GM12878 (cell line): ENCODE data around the gene WWOX. TPM values are rescaled to one million over a fixed set of nuclear protein-coding genes. Genes with fewer than 3 reads are reported as not detected.
"Not testable (repeated sequence)": the region's sequence is repeated elsewhere in the genome, so short reads cannot be mapped to it uniquely, and the experiment has no call there.

ENCODE experiments used
- ATAC-seq: fragments of 200-7000 bp; cut with Tn5 transposase; 3 replicates; pipeline ENCODE4 v1.9.1; 2020; ENCODE audit warnings: mild to moderate bottlenecking, moderate library complexity
- BruUV-seq: library from RNA; stranded (reverse); fragments of 400-500 nt; replicated peaks from 2 replicates; lab custom pipeline; 2021; lab: Mats Ljungman, UMichigan
- CTCF ChIA-PET: fragments of 300-600 bp; sonication (Branson Sonifier 250); formaldehyde crosslinking; extraction: SDS; loops from one replicate; lab custom pipeline; 2021; ENCODE audit warnings: inconsistent platforms; lab: Yijun Ruan, JAX
- POLR2A ChIA-PET: fragments of 350-600 bp; formaldehyde crosslinking; extraction: SDS; loops from one replicate; lab custom pipeline; 2021; ENCODE audit warnings: inconsistent platforms; lab: Charles Lee
- RAD21 ChIA-PET: fragments of 300-600 bp; sonication (Branson Sonifier 250); formaldehyde crosslinking; loops from one replicate; lab custom pipeline; 2023; ENCODE audit warnings: antibody characterized with exemption; ENCODE audit not compliant: unreplicated experiment; lab: Charles Lee
- SMC1A ChIA-PET: fragments of 300-600 bp; sonication (Branson Sonifier 250); formaldehyde crosslinking; loops from one replicate; lab custom pipeline; 2023; ENCODE audit not compliant: unreplicated experiment, uncharacterized antibody; lab: Charles Lee
- DNase-seq: peaks from one replicate; pipeline ENCODE4 v3.0.0-alpha.2; 2011; ENCODE audit warnings: low read depth, low spot score
- FAIRE-seq: peaks from 3 replicates; lab custom pipeline; 2011; peaks lifted over from hg19 to GRCh38; lab: Jason Lieb, UNC
- H2AFZ ChIP-seq: 2 replicates; pipeline ENCODE4 v1.6.0; 2011; ENCODE audit warnings: low read depth, low read length, control low read depth; ENCODE audit not compliant: control insufficient read depth
- H3K27ac ChIP-seq: 2 replicates; pipeline ENCODE4 v1.5.1; 2011; ENCODE audit warnings: control low read depth; ENCODE audit not compliant: control insufficient read depth, insufficient read depth
- H3K27me3 ChIP-seq, 2 experiments: replicated peaks in 1 of 2; 2 replicates each; pipeline versions ENCODE4 v1.6.0 to v1.6.1; 2011; ENCODE audit warnings: low read length in 1 of 2; ENCODE audit not compliant: control insufficient read depth in 2 of 2, insufficient read depth in 2 of 2
- H3K36me3 ChIP-seq, 2 experiments: 2 replicates each; pipeline ENCODE4 v1.5.1; 2011; ENCODE audit warnings: low read length in 1 of 2; ENCODE audit not compliant: control insufficient read depth in 2 of 2, insufficient read depth in 2 of 2
- H3K4me1 ChIP-seq: 2 replicates; pipeline ENCODE4 v1.6.1; 2011; ENCODE audit warnings: mild to moderate bottlenecking, low read length, moderate library complexity, mixed read lengths; ENCODE audit not compliant: control insufficient read depth, insufficient read depth
- H3K4me2 ChIP-seq: 2 replicates; pipeline ENCODE4 v1.6.0; 2011; ENCODE audit warnings: control low read depth; ENCODE audit not compliant: control insufficient read depth, insufficient read depth
- H3K4me3 ChIP-seq: fragments of 200-600 bp; sonication (generic); 2 replicates; pipeline ENCODE4 v1.5.1; 2016
- H3K79me2 ChIP-seq: 2 replicates; pipeline ENCODE4 v1.6.0; 2011; ENCODE audit warnings: low read length; ENCODE audit not compliant: control insufficient read depth, insufficient read depth
- H3K9ac ChIP-seq: 2 replicates; pipeline ENCODE4 v1.8.0; 2011; ENCODE audit warnings: low read length, control low read depth, mixed read lengths; ENCODE audit not compliant: control insufficient read depth, insufficient read depth
- H3K9me3 ChIP-seq: replicated peaks from 3 replicates; pipeline ENCODE4 v1.5.1; 2011; ENCODE audit warnings: mild to moderate bottlenecking, low read length; ENCODE audit not compliant: control insufficient read depth, insufficient read depth
- H4K20me1 ChIP-seq: 2 replicates; pipeline ENCODE4 v1.6.0; 2011; ENCODE audit not compliant: control insufficient read depth, insufficient read depth
- ATF2 ChIP-seq: IDR thresholded peaks from 2 replicates; pipeline ENCODE4 v1.6.1; 2012; ENCODE audit warnings: low read length, inconsistent platforms
- NKRF ChIP-seq: fragments of 450-650 bp; conservative IDR thresholded peaks from 2 replicates; pipeline ENCODE4 v1.6.1; 2017; ENCODE audit warnings: mild to moderate bottlenecking, moderate library complexity
- POLR2A ChIP-seq: IDR thresholded peaks from 2 replicates; pipeline ENCODE4 v1.6.1; 2011; ENCODE audit warnings: low read depth, mild to moderate bottlenecking, low read length
- TBL1XR1 ChIP-seq: IDR thresholded peaks from 2 replicates; pipeline ENCODE4 v1.6.1; 2012; ENCODE audit warnings: low read depth, low read length, improper control_type of control experiment
- TCF7 ChIP-seq: IDR thresholded peaks from 2 replicates; pipeline ENCODE4 v1.6.1; 2014; ENCODE audit warnings: antibody characterized with exemption, borderline replicate concordance
- WGBS: methylation state at CpG from one replicate; pipeline ENCODE4 v1.1.6; 2016; ENCODE audit warnings: low lambda C conversion rate; ENCODE audit not compliant: insufficient replicate concordance, insufficient coverage; ENCODE audit errors: missing lambda C conversion rate; 5-methylcytosine and 5-hydroxymethylcytosine counted together
- in situ Hi-C: fragments of 300-500 bp; cut with MboI; formaldehyde crosslinking; loops from 9 replicates; pipeline ENCODE4 v1.14.3; 2018; ENCODE audit warnings: mixed read lengths
- intact Hi-C: fragments of 100-400 bp; cut with micrococcal nuclease; formaldehyde crosslinking; loops from one replicate; pipeline ENCODE4 v1.14.2; 2022; ENCODE audit not compliant: unreplicated experiment
- polyA plus RNA-seq, 11 experiments: library from polyadenylated mRNA; depleted of rRNA in 4 of 11; unstranded in 6 of 11; stranded (reverse) in 5 of 11; fragments of >200 nt; fragmentation: Nextera tagmentation in 4 of 11; fragmentation: Illumina TruSeq in 1 of 11; extraction: Ambion mirVana in 4 of 11; extraction: Trizol in 1 of 11; gene quantifications; 1 replicate in 1 of 11; 2 replicates in 10 of 11; pipeline versions ENCODE4 v1.2.1 to v1.2.3, GENCODE V29; 2011 to 2016; ENCODE audit warnings: inconsistent platforms in 2 of 11, missing spikeins in 2 of 11, low read depth in 1 of 11
- total RNA-seq, 4 experiments: library from RNA; depleted of rRNA in 3 of 4; stranded (reverse); fragments of >200 nt in 3 of 4; fragmentation: Illumina TruSeq in 1 of 4; extraction: Trizol in 1 of 4; gene quantifications; 2 replicates each; pipeline versions ENCODE4 v1.2.1 to v1.2.3, GENCODE V29; 2013 to 2021

Gene WWOX
- total and polyA plus RNA-seq, 10 of the 15 experiments (the other 5 are each of a cell fraction or from before 2014, with no cell fraction given): 2.8 to 24.4 (median 17.8) TPM

- TF ChIP-seq NKRF: no peak
Measured at GRCh38 chr16:79218351-79218750, 1118.9 kb downstream of the WWOX start (continued).

GRCh38 chr16:79225994-79226393 lies 1126.5 kb downstream of the WWOX start:
- H3K27ac ChIP-seq, H3K9ac ChIP-seq, FAIRE-seq, SMC1A ChIA-PET, H3K4me2 ChIP-seq, H4K20me1 ChIP-seq, H3K79me2 ChIP-seq, intact Hi-C loops, RAD21 ChIA-PET, H3K9me3 ChIP-seq, ATAC-seq, in situ Hi-C loops, DNase-seq, H3K27me3 ChIP-seq, H2AFZ ChIP-seq, POLR2A ChIA-PET, H3K4me3 ChIP-seq, H3K36me3 ChIP-seq, H3K4me1 ChIP-seq, CTCF ChIA-PET, BruUV-seq: not testable (repeated sequence)
- 14% methylated on average over 3 of the region's 3 CpGs for WGBS

GRCh38 chr16:79229361-79229760 lies 1129.9 kb downstream of the WWOX start:
- no peak for DNase-seq
- RAD21 ChIA-PET: no interaction called here
- Histone ChIP-seq H3K4me3 (no peak overlapping the region), H3K27ac (no peak overlapping the region), H4K20me1 (no peaks in the 10 kb centered on the region), H3K9ac (no peak overlapping the region), H3K36me3 (no peaks in the 10 kb centered on the region), H3K27me3 (no peaks in the 10 kb centered on the region), H3K4me1 (no peaks in the 10 kb centered on the region), H3K4me2 (no peak overlapping the region), H3K9me3 (no peaks in the 10 kb centered on the region), H2AFZ (no peak overlapping the region), H3K79me2 (no peaks in the 10 kb centered on the region)
- no peak for ATAC-seq
- intact Hi-C loops (no loop called here), in situ Hi-C loops (no loop called here)
- POLR2A ChIA-PET: no interaction called here
- 49% methylated on average over 20 of the region's 20 CpGs for WGBS
- TF ChIP-seq TBL1XR1 (no peak), TCF7 (no peak), POLR2A (no peak), ATF2 (no peak)
- SMC1A ChIA-PET: no interaction called here
- CTCF ChIA-PET: no interaction called here
- FAIRE-seq: no peak
- BruUV-seq: no TSS peak

- FAIRE-seq, POLR2A ChIA-PET, H3K36me3 ChIP-seq, RAD21 ChIA-PET, intact Hi-C loops, H3K9ac ChIP-seq, BruUV-seq, ATAC-seq, in situ Hi-C loops, DNase-seq, H3K27ac ChIP-seq, H3K4me1 ChIP-seq, H2AFZ ChIP-seq, H3K4me3 ChIP-seq, H3K79me2 ChIP-seq, H3K9me3 ChIP-seq, H3K4me2 ChIP-seq, H4K20me1 ChIP-seq, CTCF ChIA-PET, SMC1A ChIA-PET, H3K27me3 ChIP-seq: not testable (repeated sequence)
- WGBS: 91% methylated on average over 2 of the region's 2 CpGs
Measured at GRCh38 chr16:79245700-79246099, 1146.2 kb downstream of the WWOX start.
